Measurements from ENCODE around the gene MAP3K10. TPM values are rescaled to one million over a fixed set of nuclear protein-coding genes. Genes with fewer than 3 reads are reported as not detected.

MAP3K10 gene
- total and polyA plus RNA-seq, 3 experiments from 2014 or later = 1.3 to 15.4 (median 13.9) TPM

GRCh38 chr19:40233811-40234389 is 42.7 kb downstream of the MAP3K10 start:
- H3K4me3 ChIP-seq (ENCODE audit: low read length) = no peak overlapping the region
- CTCF ChIA-PET = no interaction called here
- peaks cover 10% of the 10 kb centered on the region for H3K36me3 ChIP-seq (ENCODE audit: insufficient read depth, low read length)
- H3K27me3 Mint-ChIP-seq = no peaks in the 10 kb centered on the region
- no peaks in the 10 kb centered on the region for H3K4me1 ChIP-seq (ENCODE audit: insufficient read depth, low read length)
- no peaks in the 10 kb centered on the region for H3K9me3 ChIP-seq (ENCODE audit: low read length)
- no peak overlapping the region for H3K27ac Mint-ChIP-seq
- POLR2A ChIA-PET = no interaction called here
- H3K9me3 Mint-ChIP-seq = no peaks in the 10 kb centered on the region
- no peak overlapping the region for H3K4me3 Mint-ChIP-seq
- H3K36me3 Mint-ChIP-seq = peaks cover 6 to 52% (median 9%) of the 10 kb centered on the region in 3 donors
- no peaks in the 10 kb centered on the region for H3K27me3 ChIP-seq (ENCODE audit: insufficient read depth, low read length, poor library complexity, severe bottlenecking)
- H3K4me1 Mint-ChIP-seq = peaks cover 0 to 6% (median 3%) of the 10 kb centered on the region in 3 donors
- H3K27ac ChIP-seq (ENCODE audit: low read depth, low read length) = no peak overlapping the region
- DNase-seq = no peak

GRCh38 chr19:40234429-40235237 is 43.4 kb downstream of the MAP3K10 start:
- H3K27me3 Mint-ChIP-seq = no peaks in the 10 kb centered on the region
- DNase-seq = no peak
- ChIA-PET POLR2A (no interaction called here), CTCF (no interaction called here)
- no peaks in the 10 kb centered on the region for H3K9me3 ChIP-seq (ENCODE audit: low read length)
- no peak overlapping the region for H3K27ac ChIP-seq (ENCODE audit: low read depth, low read length)
- H3K9me3 Mint-ChIP-seq = no peaks in the 10 kb centered on the region
- H3K36me3 ChIP-seq (ENCODE audit: insufficient read depth, low read length) = peaks cover 17% of the 10 kb centered on the region
- H3K36me3 Mint-ChIP-seq = peaks cover 6 to 60% (median 9%) of the 10 kb centered on the region in 3 donors
- H3K4me1 ChIP-seq (ENCODE audit: insufficient read depth, low read length) = no peaks in the 10 kb centered on the region
- peaks cover 0 to 6% (median 3%) of the 10 kb centered on the region in 3 donors for H3K4me1 Mint-ChIP-seq
- H3K4me3 ChIP-seq (ENCODE audit: low read length) = no peak overlapping the region
- H3K4me3 Mint-ChIP-seq = no peak overlapping the region
- H3K27ac Mint-ChIP-seq = no peak overlapping the region
- H3K27me3 ChIP-seq (ENCODE audit: insufficient read depth, low read length, poor library complexity, severe bottlenecking) = no peaks in the 10 kb centered on the region

GRCh38 chr19:40235238-40236025 is 44.2 kb downstream of the MAP3K10 start:
- peaks cover 24% of the 10 kb centered on the region for H3K36me3 ChIP-seq (ENCODE audit: insufficient read depth, low read length)
- POLR2A ChIA-PET = no interaction called here

GRCh38 chr19:40236026-40236355 is 44.8 kb downstream of the MAP3K10 start:
- H3K36me3 ChIP-seq (ENCODE audit: insufficient read depth, low read length) = peaks cover 29% of the 10 kb centered on the region
- Mint-ChIP-seq H3K4me3 (no peak overlapping the region), H3K27me3 (no peaks in the 10 kb centered on the region), H3K36me3 (peaks cover 6 to 72% (median 9%) of the 10 kb centered on the region in 3 donors), H3K27ac (no peak overlapping the region), H3K9me3 (no peaks in the 10 kb centered on the region), H3K4me1 (peaks cover 0 to 4% (median 1%) of the 10 kb centered on the region in 3 donors)
- no peak overlapping the region for H3K4me3 ChIP-seq (ENCODE audit: low read length)
- no peak overlapping the region for H3K27ac ChIP-seq (ENCODE audit: low read depth, low read length)
- no peaks in the 10 kb centered on the region for H3K4me1 ChIP-seq (ENCODE audit: insufficient read depth, low read length)
- no peaks in the 10 kb centered on the region for H3K9me3 ChIP-seq (ENCODE audit: low read length)
- DNase-seq = no peak
- ChIA-PET POLR2A (no interaction called here), CTCF (no interaction called here)
- no peaks in the 10 kb centered on the region for H3K27me3 ChIP-seq (ENCODE audit: insufficient read depth, low read length, poor library complexity, severe bottlenecking)

More at GRCh38 chr19:40235238-40236025, 44.2 kb downstream of the MAP3K10 start:
- Mint-ChIP-seq H3K27me3 (no peaks in the 10 kb centered on the region), H3K4me1 (peaks cover 0 to 6% (median 1%) of the 10 kb centered on the region in 3 donors), H3K27ac (no peak overlapping the region), H3K4me3 (no peak overlapping the region), H3K9me3 (no peaks in the 10 kb centered on the region), H3K36me3 (peaks cover 6 to 68% (median 9%) of the 10 kb centered on the region in 3 donors)
- Histone ChIP-seq H3K27me3 (ENCODE audit: insufficient read depth, low read length, poor library complexity, severe bottlenecking) (no peaks in the 10 kb centered on the region), H3K27ac (ENCODE audit: low read depth, low read length) (no peak overlapping the region), H3K4me1 (ENCODE audit: insufficient read depth, low read length) (no peaks in the 10 kb centered on the region), H3K9me3 (ENCODE audit: low read length) (no peaks in the 10 kb centered on the region), H3K4me3 (ENCODE audit: low read length) (no peak overlapping the region)
- CTCF ChIA-PET = no interaction called here
- no peak for DNase-seq

GRCh38 chr19:40236366-40236765 is 45.1 kb downstream of the MAP3K10 start:
- peaks cover 32% of the 10 kb centered on the region for H3K36me3 ChIP-seq (ENCODE audit: insufficient read depth, low read length)
- no peaks in the 10 kb centered on the region for H3K4me1 ChIP-seq (ENCODE audit: insufficient read depth, low read length)
- CTCF ChIA-PET = interaction anchor here (1.2 kb wide), 1 partner anchor 96 kb away, joined by 3 read pairs; no protein-coding TSS in a partner anchor
- Mint-ChIP-seq H3K27ac (peak overlapping the region in 1 of 8 donors; percentile 15), H3K4me3 (no peak overlapping the region), H3K36me3 (peaks cover 6 to 75% (median 11%) of the 10 kb centered on the region in 3 donors), H3K4me1 (peaks cover 0 to 1% (median under 1%) of the 10 kb centered on the region in 3 donors), H3K9me3 (no peaks in the 10 kb centered on the region), H3K27me3 (no peaks in the 10 kb centered on the region)
- H3K9me3 ChIP-seq (ENCODE audit: low read length) = no peaks in the 10 kb centered on the region
- no peak overlapping the region for H3K4me3 ChIP-seq (ENCODE audit: low read length)
- POLR2A ChIA-PET = no interaction called here
- no peaks in the 10 kb centered on the region for H3K27me3 ChIP-seq (ENCODE audit: insufficient read depth, low read length, poor library complexity, severe bottlenecking)
- no peak overlapping the region for H3K27ac ChIP-seq (ENCODE audit: low read depth, low read length)
- DNase-seq = no peak

- Histone ChIP-seq H3K4me3 (ENCODE audit: low read length) (no peak overlapping the region), H3K4me1 (ENCODE audit: insufficient read depth, low read length) (no peaks in the 10 kb centered on the region), H3K9me3 (ENCODE audit: low read length) (no peaks in the 10 kb centered on the region), H3K27ac (ENCODE audit: low read depth, low read length) (no peak overlapping the region), H3K36me3 (ENCODE audit: insufficient read depth, low read length) (peaks cover 40% of the 10 kb centered on the region), H3K27me3 (ENCODE audit: insufficient read depth, low read length, poor library complexity, severe bottlenecking) (no peaks in the 10 kb centered on the region)
- ChIA-PET CTCF (no interaction called here), POLR2A (no interaction called here)
- peaks cover 0 to 1% (median 0%) of the 10 kb centered on the region in 3 donors for H3K4me1 Mint-ChIP-seq
- DNase-seq = no peak
- H3K9me3 Mint-ChIP-seq = no peaks in the 10 kb centered on the region
- no peak overlapping the region for H3K4me3 Mint-ChIP-seq
- H3K36me3 Mint-ChIP-seq = peaks cover 6 to 87% (median 10%) of the 10 kb centered on the region in 3 donors
- H3K27me3 Mint-ChIP-seq = no peaks in the 10 kb centered on the region
- no peak overlapping the region for H3K27ac Mint-ChIP-seq
These were observed 46.6 kb downstream of the MAP3K10 start for GRCh38 chr19:40237791-40238190.

- DNase-seq = no peak
- Histone ChIP-seq H3K4me3 (ENCODE audit: low read length) (no peak overlapping the region), H3K9me3 (ENCODE audit: low read length) (no peaks in the 10 kb centered on the region), H3K27me3 (ENCODE audit: insufficient read depth, low read length, poor library complexity, severe bottlenecking) (no peaks in the 10 kb centered on the region), H3K36me3 (ENCODE audit: insufficient read depth, low read length) (peaks cover 40% of the 10 kb centered on the region), H3K27ac (ENCODE audit: low read depth, low read length) (no peak overlapping the region), H3K4me1 (ENCODE audit: insufficient read depth, low read length) (no peaks in the 10 kb centered on the region)
- H3K9me3 Mint-ChIP-seq = no peaks in the 10 kb centered on the region
- no peak overlapping the region for H3K4me3 Mint-ChIP-seq
- CTCF ChIA-PET = no interaction called here
- H3K27me3 Mint-ChIP-seq = no peaks in the 10 kb centered on the region
- no peak overlapping the region for H3K27ac Mint-ChIP-seq
- POLR2A ChIA-PET = no interaction called here
- H3K36me3 Mint-ChIP-seq = peaks cover 6 to 87% (median 10%) of the 10 kb centered on the region in 3 donors
- peaks cover 0 to 1% (median 0%) of the 10 kb centered on the region in 3 donors for H3K4me1 Mint-ChIP-seq
These were observed 47.5 kb downstream of the MAP3K10 start for GRCh38 chr19:40238775-40239174.
